ENCODE data around the gene PHF21B.

The PHF21B gene

DNA sequence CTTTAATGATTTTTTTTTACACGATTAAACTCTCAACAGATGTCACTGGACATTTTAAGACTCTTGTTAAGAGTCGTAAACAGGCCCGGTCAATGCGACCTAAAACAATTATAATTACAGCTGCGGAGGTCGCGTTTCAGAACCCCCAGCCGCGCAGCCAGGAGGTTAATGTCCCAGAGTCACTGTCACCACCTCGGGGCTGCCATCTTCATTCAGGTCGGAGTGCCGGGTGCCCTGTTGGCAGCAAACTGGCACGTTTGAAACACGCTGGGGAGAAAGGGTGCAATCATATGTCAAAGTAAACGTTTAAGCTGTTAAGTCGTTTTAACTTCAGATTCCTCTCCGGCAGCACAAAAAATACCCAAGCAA is 711 bp upstream of the PHF21B start:
- no peak for DNase-seq

DNA sequence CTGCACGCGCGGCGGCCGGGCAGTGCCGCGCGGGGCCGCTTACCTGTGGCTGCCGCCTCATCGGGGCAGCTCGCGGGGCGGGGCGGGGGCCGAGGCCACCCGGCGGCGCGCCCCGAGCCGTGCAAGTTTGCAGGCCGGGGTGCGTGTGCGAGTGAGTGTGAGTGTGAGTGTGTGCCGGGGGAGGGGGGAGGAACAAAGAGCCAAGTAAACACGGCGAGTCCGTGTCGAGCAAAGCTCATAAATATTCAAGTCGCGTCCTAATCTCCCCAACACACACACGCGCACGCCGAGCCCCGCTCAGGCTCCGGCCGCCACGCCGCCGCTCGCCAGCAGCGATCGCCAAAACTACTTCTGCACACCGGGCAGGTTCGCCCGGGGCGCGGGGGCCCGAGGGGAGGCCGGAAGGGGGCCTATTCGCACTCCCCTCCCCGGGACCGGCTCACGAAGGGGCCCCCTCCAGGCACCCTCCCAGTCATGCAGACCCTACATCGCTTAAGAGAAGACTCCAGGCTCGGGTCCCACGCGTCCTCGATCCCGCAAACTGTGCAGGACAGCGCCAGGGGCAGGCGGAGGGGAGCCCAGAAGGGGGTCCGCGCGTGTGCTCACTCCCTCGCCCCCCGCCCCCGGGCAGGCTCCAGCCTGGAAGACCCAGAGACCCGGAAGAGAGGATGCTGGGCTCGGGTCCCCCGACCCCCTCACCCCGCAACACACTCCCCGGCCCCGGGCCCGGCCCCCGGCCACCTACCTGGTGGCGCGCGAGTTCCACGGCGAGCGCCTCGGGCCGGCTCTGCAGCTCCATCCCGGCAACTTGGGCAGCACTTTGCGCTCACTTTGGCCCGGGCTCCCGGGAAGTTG is 827 bp downstream of the PHF21B start:
- DNase-seq = no peak

DNA sequence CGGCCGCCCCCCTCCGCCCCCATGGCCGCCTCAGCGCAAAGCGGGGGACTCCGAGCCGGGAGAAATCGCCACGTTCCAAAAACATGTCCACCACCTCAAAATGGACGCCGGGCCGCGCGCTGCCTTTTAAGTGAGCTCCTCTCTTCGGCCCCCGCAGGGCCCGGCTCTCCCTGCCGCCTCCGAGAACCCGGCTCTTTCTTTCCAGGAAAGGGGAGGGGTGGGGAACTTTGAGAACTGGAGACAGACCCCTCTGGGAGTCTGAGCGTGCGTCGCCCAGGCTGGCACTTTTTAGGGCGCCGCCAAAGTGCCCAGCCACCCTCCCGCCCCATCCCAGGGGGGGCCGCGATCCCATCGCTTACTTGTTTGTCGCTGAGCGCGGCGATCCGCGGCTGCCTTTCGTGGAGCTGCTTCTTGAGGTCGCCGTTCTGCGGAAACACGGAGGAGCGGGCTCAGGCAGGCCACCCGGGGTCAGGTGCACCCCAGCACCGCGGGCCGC is 1.6 kb downstream of the PHF21B start:
- no peak for DNase-seq

DNA sequence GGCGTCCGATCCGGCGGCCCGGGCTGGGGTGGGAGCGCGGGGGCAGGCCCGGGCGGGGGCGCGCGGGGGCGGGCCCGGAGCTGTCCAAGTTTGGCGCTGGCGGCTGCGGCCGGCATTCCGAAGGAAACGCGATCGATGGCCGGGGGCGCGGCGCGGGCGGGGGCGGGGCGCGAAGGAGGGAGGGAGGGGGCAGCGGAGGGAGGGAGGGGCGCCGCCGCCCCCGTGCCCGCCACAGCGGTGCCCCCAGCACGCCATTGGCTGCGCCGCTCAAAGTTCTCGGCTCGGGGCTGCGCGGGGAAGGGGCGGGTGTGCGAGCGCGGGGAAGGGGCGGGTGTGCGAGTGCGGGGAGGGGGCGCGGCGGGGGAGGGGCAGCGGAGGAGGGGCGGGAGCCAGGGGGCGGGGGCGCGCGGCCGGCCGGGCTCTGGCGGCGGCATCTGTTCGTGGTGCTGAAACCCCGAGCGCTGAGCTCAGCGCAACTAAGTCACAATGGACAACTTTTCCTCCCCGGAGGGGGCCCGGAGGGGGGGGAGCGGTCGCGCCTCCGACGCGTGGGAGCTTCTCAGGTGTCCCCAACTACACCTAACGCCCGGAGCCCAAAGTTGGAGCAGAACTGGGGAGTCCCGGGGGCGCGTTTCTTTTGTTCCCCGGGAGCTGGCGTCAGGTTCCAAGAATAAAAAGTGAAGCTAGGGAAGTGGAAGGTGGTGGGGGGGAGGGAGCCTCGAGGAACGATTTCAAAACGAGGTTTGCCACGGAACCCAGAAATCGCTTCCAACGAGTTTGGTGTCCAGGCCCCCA is 2.2 kb downstream of the PHF21B start:
- no peak for DNase-seq

DNA sequence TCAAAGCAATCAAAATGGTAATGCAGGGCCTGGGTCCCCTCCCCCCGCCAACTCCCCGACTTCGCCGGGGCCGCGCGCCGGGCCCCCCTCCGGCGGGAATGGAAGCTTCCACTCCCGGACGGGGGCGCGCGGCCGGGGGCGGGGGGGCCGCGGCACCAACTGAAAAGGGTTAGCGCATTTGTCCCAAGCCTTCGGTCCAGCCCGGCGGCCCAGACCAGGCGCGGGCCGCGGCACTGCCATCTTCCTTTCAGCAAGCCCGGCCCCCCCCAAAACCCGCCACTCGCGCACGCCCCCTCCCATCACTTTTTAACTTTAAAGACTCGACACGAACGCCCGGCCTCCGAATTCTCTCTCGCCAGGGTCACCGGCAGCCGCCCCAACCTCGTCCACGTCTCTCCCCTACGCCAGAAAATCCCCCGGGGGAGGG is 2.8 kb downstream of the PHF21B start:
- DNase-seq = no peak

DNA sequence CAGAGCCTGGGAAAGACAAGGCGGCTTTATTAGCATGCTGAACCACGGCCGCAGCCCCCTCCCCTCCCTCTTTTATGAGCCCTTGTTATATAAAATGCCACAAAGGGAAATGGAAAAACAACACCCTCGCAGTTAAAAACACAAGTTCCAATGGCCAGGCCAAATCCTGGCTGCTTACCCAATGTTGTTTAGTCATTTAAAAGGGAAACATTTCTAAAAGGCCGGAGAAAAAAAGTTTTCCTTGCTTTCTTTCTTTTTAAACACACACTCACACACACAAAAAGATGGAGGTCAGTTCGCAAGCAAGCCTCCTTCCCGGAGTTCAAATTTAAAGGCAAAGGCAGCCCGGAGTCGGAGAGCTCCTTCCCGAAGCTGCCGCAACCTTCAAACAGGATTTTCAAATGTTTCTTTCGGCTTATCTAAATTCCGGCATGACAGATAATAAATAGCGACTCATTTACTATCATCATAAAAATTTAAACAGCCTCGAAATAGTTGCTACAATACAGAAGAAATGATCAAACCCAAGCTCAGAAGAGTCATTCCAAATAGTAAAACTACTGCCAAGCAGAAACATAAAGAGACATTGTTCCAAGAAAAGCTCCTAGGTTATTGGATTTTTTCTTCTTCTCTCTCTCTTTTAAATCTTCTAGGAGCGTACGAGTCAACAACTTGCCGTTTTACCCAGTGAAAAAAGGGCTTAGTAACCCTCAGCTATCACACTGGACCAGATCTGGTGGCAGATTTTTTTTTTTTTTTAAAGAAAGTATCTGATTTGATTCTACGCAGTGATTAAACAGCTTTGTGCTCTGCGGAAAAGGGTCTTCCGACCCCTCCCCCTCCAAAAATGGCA is 3.5 kb downstream of the PHF21B start:
- DNase-seq = no peak

DNA sequence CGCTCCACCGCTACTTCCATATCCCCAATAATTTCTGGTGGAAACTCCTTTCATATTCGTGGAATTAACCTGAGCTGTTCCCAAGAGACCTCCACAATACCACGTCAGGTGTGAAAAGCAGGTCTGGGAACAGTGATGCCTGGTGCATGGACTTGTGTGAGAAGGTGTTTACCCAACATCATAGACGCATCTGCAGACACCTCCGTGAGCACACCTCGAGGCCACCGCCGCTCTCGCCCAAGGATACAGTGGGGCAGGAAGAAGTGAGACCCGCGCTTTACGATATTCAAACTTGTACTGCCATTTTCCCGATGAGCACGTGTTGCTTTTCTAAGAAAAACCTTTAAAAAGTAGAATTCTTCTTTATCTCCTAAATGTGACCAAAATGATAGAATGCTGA is 8.2 kb downstream of the PHF21B start:
- no peak for DNase-seq

DNA sequence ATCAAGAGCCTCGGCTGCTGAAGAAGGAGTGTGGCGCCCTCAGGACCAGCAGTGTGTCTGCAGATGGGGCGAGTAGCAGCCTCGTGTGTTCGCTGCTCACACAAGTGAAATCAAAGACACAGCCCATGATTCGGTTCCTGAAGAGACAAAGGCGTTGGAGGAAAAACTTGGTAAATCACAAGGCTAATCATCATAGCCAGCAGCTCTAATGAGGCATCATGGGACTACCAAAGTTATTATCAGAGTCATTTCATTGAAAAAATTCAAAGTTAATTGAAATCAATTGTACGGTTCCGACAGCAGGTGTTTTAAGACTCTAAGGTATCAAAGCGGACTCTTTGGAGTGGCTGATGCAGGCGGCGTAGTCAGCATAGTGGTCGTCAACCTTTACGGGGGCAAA is 9.5 kb downstream of the PHF21B start:
- DNase-seq = no peak

DNA sequence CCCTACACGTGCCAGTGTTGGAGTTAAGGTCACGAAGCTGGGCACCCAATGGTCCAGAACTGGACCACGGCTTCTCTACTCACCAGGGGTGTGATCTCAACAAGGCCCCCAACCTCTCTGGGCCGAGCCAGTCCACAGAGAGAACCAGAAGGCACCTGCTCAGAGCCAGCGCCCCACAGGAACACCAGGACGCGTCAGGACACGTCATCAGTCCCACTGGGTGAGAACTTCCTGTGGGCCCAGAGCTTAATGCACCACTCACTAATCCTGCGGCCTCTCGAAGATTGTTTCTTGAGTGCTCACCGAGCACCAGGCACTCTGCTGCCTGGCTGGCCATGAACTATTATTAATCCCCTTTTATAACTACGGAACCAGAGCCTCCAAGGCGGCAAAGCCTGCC is 10.1 kb downstream of the PHF21B start:
- no peak for DNase-seq

DNA sequence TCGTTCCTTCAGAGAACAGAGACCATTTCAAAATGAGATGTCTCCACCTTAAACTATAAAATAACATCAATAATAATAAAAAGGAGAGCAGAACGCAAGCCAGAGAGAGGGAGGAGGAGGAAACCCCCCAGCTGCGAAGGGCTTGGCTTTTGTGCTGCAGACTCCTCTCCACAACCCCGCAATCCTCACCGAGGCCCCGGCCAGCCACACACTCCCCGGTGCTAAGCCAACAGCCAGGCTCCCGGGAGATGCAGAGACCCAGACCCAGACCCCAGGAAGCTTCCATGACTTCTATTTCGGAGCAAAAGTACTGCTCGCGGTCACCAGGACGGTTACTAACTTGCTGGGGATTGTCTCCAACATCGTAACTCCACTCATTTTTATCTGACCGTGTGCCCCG is 10.6 kb downstream of the PHF21B start:
- DNase-seq = no peak

DNA sequence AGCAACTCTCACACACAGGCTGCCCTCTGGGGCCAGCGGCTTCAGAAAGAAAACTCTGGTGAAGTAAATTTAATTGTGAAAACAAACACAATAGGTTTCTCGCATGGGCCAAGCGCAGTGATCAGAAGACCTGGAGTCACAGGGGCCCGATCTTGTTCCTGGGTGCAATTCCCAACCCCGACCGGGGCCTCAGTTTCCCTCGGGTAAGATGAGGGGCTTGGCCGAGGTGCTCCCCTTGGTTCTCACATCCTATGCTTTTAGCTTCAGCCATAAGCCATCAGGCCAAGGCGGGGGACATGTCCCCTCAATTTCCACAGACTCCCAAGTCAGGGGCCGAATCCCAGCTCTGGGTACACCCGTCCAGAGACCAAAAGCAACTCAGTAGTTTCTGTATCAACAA is 11.5 kb downstream of the PHF21B start:
- DNase-seq = no peak

DNA sequence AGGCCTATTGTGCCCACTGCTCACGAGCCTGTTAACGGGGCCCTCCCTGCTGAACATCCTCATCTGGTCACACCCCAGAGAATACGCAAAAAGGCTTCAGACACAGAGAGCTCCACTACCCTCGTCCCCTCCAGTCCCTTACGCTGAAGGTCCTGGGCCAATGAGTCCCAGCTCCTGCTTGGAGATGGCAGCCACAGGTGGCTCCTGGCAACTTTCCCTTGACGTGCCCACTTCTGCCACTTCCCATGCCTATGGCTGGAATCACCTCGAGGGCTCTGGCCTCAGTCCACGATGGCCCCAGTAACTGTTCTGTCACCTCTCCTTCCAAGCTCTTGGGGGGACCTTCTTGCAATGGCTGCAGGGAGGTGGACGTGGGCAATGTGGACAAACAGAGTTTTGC is 12.7 kb downstream of the PHF21B start:
- DNase-seq = no peak

DNA sequence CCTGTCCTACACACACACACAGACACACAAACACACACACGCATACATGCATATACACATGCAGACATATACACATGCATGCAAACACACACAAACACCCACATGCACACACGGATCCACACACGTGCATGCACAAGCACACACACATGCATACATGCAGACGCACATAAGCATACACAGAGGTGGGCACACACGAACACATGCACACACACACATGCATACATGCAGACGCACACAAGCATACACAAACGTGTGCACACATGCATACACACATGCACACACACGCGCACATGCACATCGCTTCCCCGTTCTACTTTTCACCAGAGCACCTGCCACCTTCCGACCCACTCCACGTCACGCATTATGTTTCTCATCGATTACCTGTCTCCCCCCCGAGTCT is 13.2 kb downstream of the PHF21B start:
- no peak for DNase-seq

DNA sequence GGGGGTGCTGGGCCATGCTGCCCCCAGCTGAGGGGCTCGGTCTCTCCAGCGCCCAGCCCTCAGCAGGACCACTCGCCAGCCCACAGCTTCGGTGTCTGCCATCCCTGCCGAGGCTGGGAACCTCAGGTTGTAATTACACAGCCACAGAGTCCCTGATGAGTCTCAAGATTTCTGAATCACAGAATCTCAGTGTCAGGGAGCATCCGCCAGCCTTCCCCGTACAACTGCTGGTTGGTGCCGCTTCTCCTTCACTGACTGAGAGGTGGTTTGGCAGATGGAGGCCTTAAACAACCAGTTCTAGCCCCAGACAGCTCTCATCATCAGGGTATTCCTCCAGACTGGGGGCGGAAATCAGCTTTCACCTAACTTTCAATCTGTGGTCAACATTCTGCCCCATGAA is 13.7 kb downstream of the PHF21B start:
- no peak for DNase-seq

DNA sequence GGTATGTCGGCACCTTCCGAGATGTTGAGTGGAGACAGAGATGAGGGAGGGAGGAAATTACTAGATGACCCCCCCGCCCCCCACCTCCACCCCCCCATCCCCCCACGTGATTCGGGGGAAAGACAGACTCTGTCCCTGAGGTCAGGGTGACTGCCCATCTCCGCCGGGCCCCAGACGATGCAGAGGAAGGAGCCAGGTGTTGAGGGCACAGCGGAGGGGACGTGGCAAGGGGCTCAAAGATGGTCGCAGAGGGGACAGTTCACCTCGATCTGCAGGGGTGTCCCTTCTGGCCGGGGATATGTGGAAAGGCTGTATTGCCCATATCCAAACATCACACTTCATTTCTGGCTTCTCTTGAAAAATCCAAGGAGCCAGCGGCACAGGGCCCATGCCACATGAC is 14.1 kb downstream of the PHF21B start:
- DNase-seq = no peak

DNA sequence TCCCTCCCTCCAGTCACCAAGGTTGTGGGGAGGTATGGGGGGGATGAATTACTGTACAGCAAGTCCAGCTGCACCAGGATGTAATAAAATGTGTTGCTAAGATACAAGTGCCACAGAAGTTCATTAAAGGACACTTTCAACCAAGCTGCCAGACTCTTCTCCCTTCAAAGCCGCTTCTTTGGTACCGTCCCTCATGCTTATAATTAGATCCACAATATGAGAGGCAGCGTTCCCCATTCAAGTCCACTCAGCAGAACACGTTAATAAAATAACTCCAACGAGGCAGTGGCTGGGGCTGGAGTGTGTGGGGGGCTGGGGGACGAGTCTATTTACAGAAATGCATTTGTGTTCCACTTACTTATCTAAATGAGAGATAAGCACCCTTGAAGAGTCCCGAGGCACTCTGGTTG is 14.7 kb downstream of the PHF21B start:
- DNase-seq = no peak

DNA sequence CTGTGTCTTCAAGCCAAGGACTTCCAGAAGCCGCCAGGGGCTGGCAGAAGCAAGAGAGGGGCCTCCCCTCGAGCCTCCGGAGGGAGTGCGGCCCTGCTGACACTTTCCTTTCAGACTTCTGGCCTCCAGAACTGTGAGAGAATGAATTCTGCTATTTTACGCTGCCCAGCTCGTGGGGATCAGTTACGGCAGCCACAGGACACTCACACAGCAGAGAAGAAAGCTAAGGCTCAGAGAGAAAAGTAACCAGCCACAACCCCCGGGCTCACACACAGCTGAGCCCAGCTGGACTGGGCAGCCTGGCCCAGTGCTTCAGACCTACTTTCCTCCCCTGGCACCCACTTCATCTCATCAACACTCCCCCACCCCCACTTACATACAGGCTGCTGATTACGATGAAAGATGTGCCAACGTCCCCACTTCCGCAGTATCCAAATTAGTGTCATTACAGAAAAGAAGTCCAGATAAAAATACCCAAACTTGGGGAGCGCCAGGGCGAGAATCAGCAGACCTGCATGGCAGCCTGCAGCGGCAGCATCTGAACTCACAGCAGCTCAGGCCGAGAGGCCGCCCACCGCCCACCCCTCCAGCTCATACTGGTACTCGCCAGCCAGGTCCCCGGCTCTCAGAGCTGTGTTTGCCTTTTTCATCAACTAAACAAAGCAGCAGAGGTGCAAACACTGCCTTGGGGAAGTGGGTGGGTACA is 15.3 kb downstream of the PHF21B start:
- DNase-seq = no peak

DNA sequence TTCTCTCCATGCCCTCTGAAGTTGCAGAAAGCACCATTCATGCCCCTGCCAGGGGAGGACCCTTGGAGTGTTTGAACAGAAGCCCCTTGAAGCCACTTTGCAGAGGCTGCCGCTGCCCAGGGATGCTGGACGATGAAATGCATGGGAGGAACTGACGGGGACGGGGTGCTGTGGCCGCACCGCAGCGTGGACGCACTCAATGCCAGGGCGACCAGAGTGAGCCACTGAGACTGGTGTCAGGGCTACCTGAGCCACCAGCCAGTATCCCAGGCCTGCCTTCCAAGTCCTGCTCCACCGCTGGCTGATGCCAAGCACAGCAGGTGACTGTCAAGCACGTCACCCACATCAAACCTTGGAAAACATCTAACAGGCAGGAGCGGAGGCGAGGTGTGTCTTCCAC is 17.6 kb downstream of the PHF21B start:
- DNase-seq = no peak

DNA sequence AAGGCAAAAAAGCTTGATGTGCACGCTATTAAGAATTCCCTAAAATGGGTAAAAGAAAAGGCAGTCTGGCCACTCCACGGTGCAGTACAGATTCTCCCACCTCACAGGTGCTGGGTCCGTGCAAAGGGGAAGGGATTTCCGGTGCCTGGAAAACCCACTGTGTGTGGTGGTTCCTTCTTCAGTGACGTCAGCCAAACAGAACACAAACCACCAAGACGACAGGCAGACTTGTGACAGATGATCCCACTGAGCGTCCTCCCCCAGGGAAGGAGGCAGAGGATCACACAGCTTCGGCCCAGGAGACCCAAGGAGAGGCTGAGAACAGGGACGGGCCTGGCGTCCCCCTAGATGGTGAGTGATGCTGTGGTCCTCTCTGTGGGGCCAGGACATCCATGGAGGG is 18.6 kb downstream of the PHF21B start:
- no peak for DNase-seq

DNA sequence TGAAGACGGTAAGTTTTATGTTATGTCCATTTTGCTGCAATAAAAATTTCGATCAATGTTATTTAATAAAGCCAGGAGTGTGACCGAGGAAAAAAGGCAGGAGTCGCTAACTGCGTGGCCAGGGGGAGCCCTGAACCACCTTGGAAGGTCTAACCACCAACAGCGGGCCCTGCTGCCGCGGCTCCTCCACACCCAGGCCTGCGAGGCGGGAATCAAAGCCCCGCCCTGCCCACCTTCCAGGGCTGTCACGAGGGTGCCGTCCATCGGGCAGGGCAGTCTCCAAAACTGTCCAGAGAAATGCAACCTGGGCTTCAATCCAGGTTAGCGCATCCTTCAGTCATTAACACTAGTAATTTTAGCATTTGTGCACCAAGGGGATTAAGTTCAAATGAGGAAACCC is 19.0 kb downstream of the PHF21B start:
- no peak for DNase-seq

DNA sequence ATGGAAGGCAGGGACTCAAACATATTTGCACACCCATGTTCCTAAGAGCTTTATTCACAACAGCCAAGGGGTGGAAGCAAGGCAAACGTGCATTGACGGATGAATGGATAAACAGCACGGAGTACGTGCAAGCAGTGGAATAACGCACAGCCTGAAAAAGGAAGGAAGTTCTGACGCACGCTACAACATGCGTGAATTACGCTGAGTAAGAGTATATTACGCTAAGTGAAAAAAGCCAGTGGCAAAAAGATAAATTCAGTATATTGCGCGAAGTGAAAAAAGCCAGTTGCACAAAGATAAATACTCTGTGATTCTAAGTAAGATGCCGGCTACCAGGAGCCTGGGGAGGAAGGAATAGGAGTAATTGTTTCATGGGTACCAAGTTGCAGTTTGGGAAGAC is 19.5 kb downstream of the PHF21B start:
- no peak for DNase-seq

DNA sequence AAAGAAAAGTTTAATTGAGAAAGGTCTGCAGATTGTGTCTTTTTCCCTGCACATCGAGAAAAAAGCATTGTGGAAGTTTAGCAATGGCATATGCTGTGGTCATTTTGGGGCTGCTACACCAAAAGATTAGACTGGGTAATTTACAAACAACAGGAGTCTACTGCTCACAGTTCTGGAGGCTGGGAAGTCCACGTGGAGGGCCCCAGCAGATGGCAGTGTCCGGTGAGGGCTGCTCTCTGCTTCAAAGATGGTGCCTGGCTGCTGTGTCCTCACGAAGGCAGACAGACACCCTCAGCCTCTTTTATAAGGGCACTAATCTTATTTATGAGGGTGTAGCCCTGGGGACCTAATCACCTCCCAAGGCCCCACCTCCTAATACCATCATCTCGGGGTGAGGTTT is 21.1 kb downstream of the PHF21B start:
- no peak for DNase-seq

DNA sequence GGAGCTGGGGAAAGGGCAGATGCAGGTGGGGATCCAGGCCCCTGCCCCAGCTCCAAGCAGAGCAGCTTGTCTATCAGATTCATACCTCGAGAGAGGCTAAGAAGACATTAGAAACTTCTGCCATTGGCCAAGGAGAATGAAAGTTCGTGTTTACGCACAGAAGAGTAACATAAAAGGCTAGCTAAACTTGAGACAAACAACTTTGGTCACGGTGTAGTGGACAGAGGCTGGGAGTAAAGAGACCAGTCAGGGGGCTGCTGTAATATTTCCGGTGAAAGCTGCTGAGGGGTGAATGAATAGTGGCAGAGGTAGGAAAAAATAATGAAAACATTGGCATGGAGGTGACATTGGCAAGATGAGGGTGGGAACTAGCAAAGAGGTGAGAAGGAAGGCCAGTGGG is 22.9 kb downstream of the PHF21B start:
- no peak for DNase-seq
